NCI-H1436 treated with DMSO at 0.1 percent for 48 hours (cell line): ENCODE measurements around the gene CD37.

Experiments
- DNase-seq: peaks from one replicate; lab custom pipeline; 2025; lab: John Stamatoyannopoulos, UW

The CD37 gene

DNA sequence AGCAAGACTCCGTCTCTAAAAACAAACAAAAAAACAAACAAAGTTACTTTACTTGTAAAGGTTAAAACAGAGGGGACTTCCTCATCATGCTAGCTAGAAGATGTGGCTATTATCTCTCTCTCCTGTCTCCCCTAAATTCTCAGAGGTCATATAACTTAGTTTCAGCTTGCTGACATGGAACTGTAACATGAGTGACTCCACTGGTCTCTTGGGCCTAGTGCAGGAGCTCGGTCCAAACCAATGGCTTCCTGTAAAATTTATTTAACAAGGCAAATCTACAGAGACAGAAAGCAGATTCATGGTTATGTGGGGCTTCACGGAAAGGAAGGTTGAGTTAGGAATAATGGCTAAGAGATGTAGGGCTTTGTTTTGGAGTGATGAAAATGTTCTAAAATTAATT is 43.3 kb downstream of the CD37 start:
- DNase-seq = no peak

DNA sequence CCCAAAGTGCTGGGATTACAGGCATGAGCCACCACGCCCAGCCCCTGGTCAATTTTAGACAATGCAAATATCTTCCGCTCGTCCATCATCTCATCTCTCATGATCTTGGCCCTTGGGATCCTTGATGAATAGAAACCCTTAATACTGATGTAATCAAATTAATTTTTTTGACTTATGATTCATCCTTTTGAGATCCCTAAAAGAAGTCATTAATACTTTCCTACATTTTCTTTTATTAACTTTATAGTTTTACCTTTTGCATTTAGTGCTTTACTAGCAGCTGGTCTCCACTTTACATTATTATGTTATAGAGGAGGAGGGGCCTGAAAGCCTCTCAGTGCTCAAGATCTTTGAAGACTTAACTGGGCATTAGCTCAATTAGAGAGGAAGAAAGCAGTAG is 45.2 kb downstream of the CD37 start:
- DNase-seq = no peak

DNA sequence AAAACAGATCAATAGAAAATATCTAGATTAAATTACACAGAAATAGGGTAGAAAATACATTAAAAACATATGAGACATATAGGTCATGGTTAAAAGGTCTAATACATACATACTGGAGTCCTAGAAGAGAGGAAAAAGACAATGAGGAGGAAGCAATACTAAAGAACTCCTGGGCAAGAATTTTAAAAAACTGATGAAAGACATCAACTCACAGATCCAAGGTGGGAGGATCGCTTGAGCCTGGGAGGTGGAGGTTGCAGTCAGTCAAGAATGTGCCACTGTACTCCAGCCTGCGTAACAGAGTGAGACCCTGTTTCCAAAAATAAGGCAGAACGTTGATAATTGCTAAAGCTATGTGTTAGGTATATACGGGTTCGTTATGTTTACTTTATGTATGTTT is 47.4 kb downstream of the CD37 start:
- no peak for DNase-seq

DNA sequence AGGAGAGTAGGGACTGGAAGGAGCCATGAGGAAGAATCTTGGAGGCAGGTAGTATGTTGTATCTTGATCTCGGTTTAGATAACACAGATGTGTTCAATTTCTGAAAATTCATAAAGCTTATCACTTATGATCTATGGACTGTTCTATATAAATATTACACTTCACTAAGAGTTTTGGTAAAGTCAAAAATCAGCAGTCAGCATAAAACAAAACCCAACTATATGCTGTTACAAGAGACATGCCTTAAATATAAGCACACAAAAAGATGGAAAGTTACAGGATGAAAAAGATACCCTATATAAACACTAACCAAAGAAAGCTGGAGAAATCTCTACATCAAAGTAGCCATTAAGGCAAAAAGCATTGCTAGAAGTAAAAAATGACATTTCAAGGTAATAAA is 48.4 kb downstream of the CD37 start:
- DNase-seq = no peak

DNA sequence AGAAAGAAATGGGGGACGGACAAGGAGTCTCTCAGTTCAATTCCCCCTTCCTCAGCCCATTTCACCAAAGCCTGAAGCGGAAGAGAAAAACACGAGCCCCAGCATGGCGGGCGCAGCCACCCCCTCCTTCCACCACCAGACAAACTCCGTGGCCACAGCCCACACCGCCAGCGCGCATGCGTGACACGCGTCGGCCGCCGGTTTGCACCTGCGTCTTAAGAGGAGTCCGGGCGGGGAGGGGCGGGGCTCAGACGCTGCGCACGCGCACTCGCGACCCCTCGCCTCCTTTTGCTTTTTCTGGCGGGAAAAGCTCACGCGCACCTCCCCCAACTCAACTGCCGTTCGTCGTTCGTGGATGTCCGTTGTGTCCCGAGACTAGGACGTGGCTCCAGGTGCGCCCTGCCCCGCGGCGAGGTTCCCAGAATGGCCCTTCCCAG is 52.7 kb downstream of the CD37 start, which contains the start of gene KASH5:
Gene KASH5 (plus strand): TSS at position 314 of the 437 bp plus-strand sequence. CDS start 2,635 bp downstream, outside the sequence.
- no peak for DNase-seq

DNA sequence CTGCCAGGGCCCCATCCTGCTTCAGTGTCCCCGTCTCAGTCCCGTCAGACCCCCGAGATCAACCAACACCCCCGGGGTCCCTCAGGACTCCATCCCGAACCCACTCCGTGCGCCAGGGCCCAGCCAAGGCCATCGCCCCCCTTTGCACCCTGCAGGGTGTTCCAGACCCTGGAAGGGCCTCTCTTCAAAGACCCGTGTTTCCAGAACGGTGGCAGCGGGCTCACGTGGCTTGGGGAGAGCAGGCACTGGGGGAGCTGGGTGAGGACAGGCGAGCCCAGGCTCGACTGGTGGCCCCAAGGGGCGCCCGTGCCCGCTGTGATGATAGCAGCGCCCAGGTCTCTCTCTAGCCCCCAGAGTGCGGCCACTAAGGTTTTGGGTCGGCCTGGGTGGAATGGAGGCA is 54.2 kb downstream of the CD37 start:
- DNase-seq = no peak
